GM12874 (cell line): ENCODE data around the gene TMEM100.

ENCODE experiments used
- TF ChIP-seq, protein P1 (sequence below): IDR thresholded peaks from 2 replicates; pipeline ENCODE4 v1.5.1; 2011; ENCODE audit warnings: low read depth, mild to moderate bottlenecking, control low read depth, low read length, moderate library complexity; ENCODE audit not compliant: insufficient read depth

Gene TMEM100

DNA sequence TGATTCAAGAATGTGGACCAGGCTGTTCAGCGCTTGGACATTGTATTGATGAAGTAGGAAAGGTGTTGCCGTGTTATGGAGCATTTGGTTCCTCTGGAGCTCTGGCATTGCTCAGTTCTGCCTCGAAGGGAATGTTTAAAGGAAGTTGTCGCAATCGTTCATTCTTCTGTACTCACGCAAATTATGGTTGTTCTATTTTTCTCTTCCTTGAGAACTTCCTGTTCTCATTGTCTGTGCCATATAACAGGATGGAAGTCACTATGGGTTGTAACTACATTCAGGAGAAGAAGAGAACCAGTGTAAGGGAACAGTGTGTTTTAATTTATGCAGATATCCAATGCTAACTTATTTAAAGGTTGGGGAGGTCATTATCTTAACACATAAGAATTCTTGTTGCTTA is 41.2 kb upstream of the TMEM100 start:
- TF ChIP-seq, protein P1, sequence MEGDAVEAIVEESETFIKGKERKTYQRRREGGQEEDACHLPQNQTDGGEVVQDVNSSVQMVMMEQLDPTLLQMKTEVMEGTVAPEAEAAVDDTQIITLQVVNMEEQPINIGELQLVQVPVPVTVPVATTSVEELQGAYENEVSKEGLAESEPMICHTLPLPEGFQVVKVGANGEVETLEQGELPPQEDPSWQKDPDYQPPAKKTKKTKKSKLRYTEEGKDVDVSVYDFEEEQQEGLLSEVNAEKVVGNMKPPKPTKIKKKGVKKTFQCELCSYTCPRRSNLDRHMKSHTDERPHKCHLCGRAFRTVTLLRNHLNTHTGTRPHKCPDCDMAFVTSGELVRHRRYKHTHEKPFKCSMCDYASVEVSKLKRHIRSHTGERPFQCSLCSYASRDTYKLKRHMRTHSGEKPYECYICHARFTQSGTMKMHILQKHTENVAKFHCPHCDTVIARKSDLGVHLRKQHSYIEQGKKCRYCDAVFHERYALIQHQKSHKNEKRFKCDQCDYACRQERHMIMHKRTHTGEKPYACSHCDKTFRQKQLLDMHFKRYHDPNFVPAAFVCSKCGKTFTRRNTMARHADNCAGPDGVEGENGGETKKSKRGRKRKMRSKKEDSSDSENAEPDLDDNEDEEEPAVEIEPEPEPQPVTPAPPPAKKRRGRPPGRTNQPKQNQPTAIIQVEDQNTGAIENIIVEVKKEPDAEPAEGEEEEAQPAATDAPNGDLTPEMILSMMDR: no peak

DNA sequence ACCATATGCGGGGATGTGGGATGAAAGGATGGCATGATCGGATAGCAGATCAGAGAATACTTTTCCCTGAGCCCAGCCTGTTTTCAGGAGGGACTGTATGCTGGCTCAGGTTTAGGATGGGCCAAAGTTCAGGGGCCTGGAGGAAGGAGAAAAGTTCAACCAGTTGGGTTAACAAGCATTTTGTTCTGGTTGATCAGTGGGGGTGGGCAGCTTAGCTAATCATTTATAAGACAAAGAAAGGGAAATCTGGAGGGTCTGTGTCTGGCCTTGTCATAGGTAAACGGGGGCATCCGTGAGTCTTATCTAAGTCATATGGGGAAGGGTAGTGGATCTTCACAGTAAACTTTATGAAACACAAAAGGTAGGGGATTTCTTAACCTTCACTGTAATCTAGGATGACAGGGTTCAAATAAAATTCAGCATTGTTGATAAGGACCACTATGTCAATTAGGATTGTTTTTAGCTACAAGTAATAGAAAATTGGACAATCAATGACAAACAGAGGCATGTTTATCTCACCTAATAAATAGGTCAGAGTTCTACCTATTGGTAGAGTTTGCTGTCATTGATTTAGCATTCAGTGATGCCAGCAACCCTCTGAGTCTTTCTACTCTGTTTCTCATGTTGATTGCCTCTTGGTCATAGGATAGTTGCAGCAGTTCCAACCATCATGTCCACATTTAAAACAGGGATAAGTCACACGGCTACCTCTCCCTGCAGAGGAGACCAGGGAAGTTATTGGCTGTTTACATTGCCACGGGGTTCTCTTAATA is 39.6 kb upstream of the TMEM100 start:
- TF ChIP-seq, protein P1: no peak

DNA sequence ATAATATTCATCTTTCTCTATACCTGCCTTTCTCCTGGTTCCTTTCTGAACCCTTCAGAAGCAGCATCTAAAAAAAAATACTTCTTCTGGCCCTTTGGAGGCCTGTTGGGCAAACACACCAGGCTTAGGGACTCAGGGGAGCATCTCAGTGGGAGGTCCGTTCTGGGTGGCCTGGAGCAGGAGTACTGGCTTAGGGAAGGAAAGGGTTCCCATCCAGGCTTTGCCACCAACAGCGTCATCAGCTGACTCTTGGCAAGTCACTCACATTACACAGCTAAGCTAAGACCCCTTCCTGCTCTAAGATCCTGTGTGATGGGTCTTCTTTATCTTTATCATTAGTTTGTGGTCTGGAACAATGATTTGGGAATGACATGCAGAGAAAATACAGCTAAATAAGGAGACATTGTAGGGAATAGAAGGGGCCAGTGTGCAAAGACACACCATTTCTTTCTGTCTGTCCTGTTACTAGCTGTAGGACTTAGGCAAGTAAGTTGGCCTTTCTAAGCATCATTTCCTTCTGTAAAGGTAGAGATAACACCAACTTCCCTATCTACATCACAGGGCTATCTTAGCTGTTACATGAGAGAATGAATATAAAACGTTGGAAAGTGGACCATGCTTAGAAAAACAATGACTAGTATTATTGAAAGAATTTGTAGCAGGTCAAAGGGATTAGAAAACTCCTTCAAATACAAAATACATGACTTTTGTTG is 38.1 kb upstream of the TMEM100 start:
- TF ChIP-seq, protein P1: no peak

DNA sequence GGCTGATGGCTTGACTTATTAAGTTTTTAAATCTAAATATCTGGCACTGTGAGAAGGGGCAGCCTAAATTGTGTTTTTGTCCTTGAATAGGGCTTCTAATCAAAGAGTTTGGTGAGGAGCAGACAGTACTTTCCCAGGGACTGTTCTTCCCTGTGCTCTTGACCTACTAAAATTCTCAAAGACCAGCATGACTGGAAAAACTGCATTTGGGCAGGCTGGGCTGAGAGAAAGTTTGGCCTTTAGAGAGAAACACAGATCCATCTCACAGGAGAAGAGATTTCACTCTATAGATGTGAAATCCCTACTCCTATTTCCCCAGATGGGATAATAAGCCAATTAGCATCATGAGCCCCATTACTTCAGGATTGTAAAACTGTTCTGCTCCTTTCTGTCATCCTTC is 35.5 kb upstream of the TMEM100 start:
- TF ChIP-seq, protein P1: no peak

DNA sequence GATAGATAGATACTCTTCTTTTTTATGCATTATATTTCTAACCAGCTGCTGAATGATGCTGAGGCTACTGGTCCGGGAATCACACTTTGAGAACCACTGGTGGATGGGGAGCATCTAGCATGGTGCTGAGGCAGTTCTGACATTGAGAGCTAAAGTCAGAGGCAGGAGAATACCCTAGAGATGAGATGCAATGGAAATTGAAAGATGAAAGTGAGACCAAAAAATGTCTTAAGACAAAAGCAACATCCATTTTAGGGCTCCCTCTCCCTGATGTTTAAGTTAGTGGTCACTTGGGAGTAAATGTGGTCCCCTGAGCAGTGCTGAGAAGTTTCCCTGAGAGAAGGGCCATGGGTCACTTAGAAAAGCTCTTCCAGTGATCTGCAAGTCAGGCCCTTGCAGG is 35.0 kb upstream of the TMEM100 start:
- TF ChIP-seq, protein P1: no peak

DNA sequence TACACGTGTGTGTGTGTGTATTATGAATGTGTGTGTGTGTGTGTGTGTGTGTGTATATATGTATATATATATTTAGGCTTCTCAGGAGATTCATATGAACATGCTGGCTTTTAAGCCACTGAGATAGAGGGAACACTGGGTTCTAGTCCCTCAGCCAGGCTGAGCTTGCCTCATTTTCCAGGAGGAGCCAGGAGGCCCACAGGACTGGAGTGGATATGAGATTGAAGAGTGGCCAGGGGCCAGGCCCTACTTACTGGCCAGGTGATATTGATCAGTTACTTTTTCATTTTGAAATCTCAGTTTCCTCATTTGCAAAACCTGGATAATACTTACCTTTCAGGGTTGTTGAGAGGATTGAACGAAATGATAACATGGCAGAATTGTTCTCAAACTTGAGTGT is 34.0 kb upstream of the TMEM100 start:
- TF ChIP-seq, protein P1: no peak

DNA sequence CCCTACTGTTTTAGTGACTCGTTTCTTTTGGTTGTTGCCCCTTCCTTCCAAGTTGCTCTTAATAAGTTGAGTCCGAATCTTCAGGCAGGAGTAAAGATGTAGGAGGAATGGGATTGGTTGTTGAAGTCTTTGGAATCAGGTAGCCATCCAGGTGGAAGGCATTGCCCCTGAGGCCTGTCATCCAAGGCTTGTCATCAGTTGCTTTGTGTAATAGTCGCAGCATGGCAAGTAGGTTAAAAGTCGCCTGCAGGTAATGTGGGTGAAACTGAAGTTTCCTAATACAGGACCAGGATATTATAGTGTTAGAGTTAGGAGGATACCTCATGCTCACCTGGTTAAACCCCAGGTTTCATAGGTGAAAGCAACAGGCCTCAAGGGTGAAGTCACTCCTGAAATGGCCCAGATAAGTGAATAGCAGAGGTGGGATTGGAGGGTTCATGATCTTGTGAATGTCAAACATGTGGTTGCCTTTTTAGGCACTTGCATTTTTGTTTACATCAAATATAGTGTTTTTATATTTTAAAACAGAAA is 29.1 kb upstream of the TMEM100 start:
- TF ChIP-seq, protein P1: no peak
